Mucosa of rectum (tissue), 2 donors: ENCODE results near the gene OPCML.

ENCODE experiments used
- H3K27ac ChIP-seq, 2 donors: one replicate each; pipeline ENCODE4 v1.7.0; 2013; ENCODE audit warnings: inconsistent platforms in 2 of 2, low read depth in 2 of 2, low read length in 2 of 2
- H3K27me3 ChIP-seq, 2 donors: one replicate each; pipeline ENCODE4 v1.7.0; 2013; ENCODE audit warnings: low read length in 2 of 2; ENCODE audit not compliant: control insufficient read depth in 2 of 2, insufficient read depth in 2 of 2
- H3K36me3 ChIP-seq, 2 donors: one replicate each; pipeline ENCODE4 v1.7.0; 2013; ENCODE audit warnings: low read length in 2 of 2; ENCODE audit not compliant: control insufficient read depth in 2 of 2, insufficient read depth in 2 of 2
- H3K4me1 ChIP-seq, 2 donors: one replicate each; pipeline ENCODE4 v1.7.0; 2013; ENCODE audit warnings: low read length in 2 of 2, mild to moderate bottlenecking in 1 of 2; ENCODE audit not compliant: control insufficient read depth in 2 of 2, insufficient read depth in 2 of 2
- H3K4me3 ChIP-seq, 2 donors: one replicate each; pipeline ENCODE4 v1.7.0; 2013; ENCODE audit warnings: low read length in 2 of 2
- H3K9ac ChIP-seq, 2 donors: one replicate each; pipeline ENCODE4 v1.7.0; 2013; ENCODE audit warnings: low read length in 2 of 2, low read depth in 1 of 2, mild to moderate bottlenecking in 1 of 2
- H3K9me3 ChIP-seq, 2 donors: one replicate each; pipeline ENCODE4 v1.7.0; 2013; ENCODE audit warnings: low read length in 2 of 2; ENCODE audit not compliant: control insufficient read depth in 2 of 2
- donor health status: healthy.
- donor health status: Normal muscosa, but diverticular disease.

OPCML gene

GRCh38 chr11:133559382-133559781, 27.1 kb upstream of the OPCML start:
- Histone ChIP-seq H3K36me3 (no peaks in the 10 kb centered on the region), H3K9ac (no peak overlapping the region), H3K27ac (no peak overlapping the region), H3K4me3 (no peak overlapping the region), H3K27me3 (no peaks in the 10 kb centered on the region), H3K9me3 (no peaks in the 10 kb centered on the region), H3K4me1 (no peaks in the 10 kb centered on the region)

DNA sequence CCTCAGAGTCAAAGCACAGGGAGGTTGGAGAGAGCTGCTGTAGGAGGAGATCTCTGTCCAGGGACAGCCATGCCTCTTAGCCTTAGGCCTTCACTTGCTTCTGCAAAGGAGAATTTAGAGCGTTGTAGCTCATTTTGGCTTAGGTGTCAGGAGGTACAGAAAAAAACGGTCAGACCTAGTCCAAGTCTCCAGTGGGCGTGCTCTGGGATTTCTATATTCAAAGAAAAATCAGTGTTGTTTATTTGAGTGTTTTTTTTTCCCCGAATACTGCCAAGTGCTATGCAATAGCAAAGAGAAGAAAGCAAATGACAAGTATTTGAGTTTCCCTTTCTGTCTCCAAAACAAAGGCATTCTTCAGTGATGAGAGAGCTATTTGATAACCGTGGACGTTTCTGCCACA, 22.7 kb upstream of the OPCML start:
- H3K9ac ChIP-seq, result no peak overlapping the region
- no peak overlapping the region for H3K4me3 ChIP-seq

DNA sequence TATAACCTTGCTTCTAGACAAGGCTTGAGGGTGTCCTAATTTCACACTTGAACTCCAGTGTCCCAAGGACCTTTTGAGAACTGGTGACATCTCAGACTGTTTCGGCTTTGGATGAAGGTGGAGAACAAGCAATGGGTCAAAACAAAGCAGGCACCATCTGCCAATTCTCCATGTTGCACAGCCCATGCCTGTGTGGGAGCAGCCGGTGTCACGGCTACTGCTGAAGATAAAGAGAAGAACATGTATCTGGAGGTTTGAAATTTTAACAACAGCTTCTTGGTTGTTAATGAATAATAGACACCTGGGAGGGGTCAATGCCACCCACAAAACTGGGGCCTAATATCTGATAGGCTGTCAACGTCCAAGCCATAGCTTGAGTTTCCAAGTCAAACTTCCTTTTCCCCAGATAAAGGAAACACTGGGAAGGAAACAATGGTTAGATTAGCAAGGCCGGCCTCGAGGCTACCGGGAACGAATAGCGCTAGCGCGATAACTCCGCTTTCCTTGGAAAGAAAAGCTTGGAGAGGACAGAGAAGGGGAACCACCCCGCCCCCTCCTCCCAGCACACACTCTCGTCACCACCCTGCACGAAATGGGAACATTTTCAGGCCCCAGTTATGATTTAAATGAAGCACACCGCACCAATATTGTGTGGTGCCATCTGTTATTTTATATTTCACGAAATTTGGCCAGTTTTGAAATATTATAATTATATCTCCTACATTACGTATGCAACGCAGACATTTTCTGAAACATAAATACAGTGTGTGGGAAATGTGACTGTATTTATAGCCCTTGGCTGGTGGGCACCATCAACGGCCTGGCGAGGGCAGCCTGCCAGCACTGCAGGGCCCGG, 21.8 kb upstream of the OPCML start:
- no peaks in the 10 kb centered on the region for H3K4me1 ChIP-seq
- no peaks in the 10 kb centered on the region for H3K9me3 ChIP-seq
- H3K9ac ChIP-seq, result no peak overlapping the region
- no peaks in the 10 kb centered on the region for H3K36me3 ChIP-seq
- H3K27me3 ChIP-seq, result no peaks in the 10 kb centered on the region
- H3K27ac ChIP-seq, result no peak overlapping the region
- no peak overlapping the region for H3K4me3 ChIP-seq

More for the DNA sequence above, 22.7 kb upstream of the OPCML start:
- no peaks in the 10 kb centered on the region for H3K9me3 ChIP-seq
- H3K27me3 ChIP-seq, result no peaks in the 10 kb centered on the region
- no peaks in the 10 kb centered on the region for H3K4me1 ChIP-seq
- no peaks in the 10 kb centered on the region for H3K36me3 ChIP-seq
- no peak overlapping the region for H3K27ac ChIP-seq

DNA sequence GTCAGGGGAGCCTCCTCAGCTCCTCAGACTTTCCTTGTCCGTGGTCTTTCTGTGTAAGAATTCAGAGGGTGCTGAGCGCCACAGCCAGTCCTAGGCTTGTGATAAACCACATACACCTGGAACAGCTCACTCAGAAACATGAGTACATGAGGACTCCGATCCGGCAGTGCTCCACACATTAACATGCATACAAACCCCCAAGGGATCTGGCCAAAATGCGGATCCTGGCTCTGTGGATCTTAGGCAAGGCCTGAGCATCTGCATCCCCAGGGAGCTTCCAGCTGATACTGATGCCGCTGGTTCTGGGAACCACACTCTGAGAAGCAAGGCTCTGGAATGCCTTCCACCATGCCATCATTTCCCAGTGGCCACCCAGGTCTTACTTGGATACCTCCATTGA, 20.6 kb upstream of the OPCML start:
- Histone ChIP-seq H3K4me1 (no peaks in the 10 kb centered on the region), H3K36me3 (no peaks in the 10 kb centered on the region), H3K4me3 (no peak overlapping the region), H3K9ac (no peak overlapping the region), H3K27me3 (no peaks in the 10 kb centered on the region), H3K9me3 (no peaks in the 10 kb centered on the region), H3K27ac (no peak overlapping the region)

DNA sequence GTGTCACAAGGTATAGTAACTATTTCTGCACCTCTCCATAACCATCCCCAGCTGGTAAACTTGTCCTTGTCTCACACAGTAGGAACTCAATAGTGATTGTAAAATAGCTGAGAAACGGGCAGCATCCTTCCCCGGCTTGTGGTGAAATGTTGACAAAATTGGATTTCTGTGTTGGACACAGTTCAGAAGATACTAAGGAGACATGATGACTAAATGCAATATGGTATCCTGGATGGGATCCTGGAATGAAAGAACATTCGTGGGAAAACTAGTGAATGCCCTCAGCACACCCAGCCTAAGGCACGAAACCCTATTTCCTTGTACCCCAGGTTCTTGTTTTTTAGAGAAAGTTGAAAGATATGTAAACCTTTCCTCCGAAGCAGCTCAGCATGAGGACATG, 18.8 kb upstream of the OPCML start:
- Histone ChIP-seq H3K9me3 (no peaks in the 10 kb centered on the region), H3K27ac (no peak overlapping the region), H3K4me3 (no peak overlapping the region), H3K9ac (no peak overlapping the region), H3K4me1 (no peaks in the 10 kb centered on the region), H3K27me3 (no peaks in the 10 kb centered on the region), H3K36me3 (no peaks in the 10 kb centered on the region)

GRCh38 chr11:133549826-133550225, 17.5 kb upstream of the OPCML start:
- no peaks in the 10 kb centered on the region for H3K36me3 ChIP-seq
- no peak overlapping the region for H3K9ac ChIP-seq
- H3K4me1 ChIP-seq, result no peaks in the 10 kb centered on the region
- H3K27ac ChIP-seq, result no peak overlapping the region
- no peaks in the 10 kb centered on the region for H3K27me3 ChIP-seq
- no peaks in the 10 kb centered on the region for H3K9me3 ChIP-seq
- no peak overlapping the region for H3K4me3 ChIP-seq

DNA sequence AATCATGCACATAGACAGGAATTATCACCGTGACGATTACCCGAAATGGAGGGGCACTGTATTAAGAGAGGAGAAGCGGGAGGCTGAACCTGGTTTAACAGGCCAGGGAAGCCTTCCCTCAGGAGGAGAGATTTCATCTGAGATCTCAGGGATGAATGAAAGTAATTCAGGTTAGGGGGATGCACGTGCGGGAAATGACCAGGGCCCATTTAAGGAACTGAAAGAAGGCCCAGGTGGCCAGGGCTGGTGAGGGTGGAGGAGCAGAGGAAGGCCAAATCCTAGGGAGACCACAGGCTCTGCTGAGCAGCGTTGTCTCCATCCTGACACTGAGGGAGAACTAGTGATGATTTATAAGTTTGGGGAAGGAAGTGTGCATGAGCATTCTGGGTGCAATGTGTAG, 16.3 kb upstream of the OPCML start:
- Histone ChIP-seq H3K27me3 (no peaks in the 10 kb centered on the region), H3K4me1 (no peaks in the 10 kb centered on the region), H3K9me3 (no peaks in the 10 kb centered on the region), H3K36me3 (no peaks in the 10 kb centered on the region), H3K4me3 (no peak overlapping the region), H3K9ac (no peak overlapping the region), H3K27ac (no peak overlapping the region)

- Histone ChIP-seq H3K36me3 (no peaks in the 10 kb centered on the region), H3K4me1 (no peaks in the 10 kb centered on the region), H3K27me3 (no peaks in the 10 kb centered on the region), H3K27ac (no peak overlapping the region), H3K9me3 (no peaks in the 10 kb centered on the region), H3K9ac (no peak overlapping the region), H3K4me3 (no peak overlapping the region)
Observed at GRCh38 chr11:133547808-133548494, 15.7 kb upstream of the OPCML start.

GRCh38 chr11:133545199-133545803, 13.0 kb upstream of the OPCML start:
- Histone ChIP-seq H3K9me3 (no peaks in the 10 kb centered on the region), H3K27me3 (no peaks in the 10 kb centered on the region), H3K4me3 (no peak overlapping the region), H3K4me1 (no peaks in the 10 kb centered on the region), H3K36me3 (no peaks in the 10 kb centered on the region), H3K9ac (no peak overlapping the region), H3K27ac (no peak overlapping the region)

GRCh38 chr11:133541720-133542095, 9.4 kb upstream of the OPCML start:
- Histone ChIP-seq H3K9ac (no peak overlapping the region), H3K36me3 (no peaks in the 10 kb centered on the region), H3K4me1 (no peaks in the 10 kb centered on the region), H3K27me3 (no peaks in the 10 kb centered on the region), H3K9me3 (no peaks in the 10 kb centered on the region), H3K27ac (no peak overlapping the region), H3K4me3 (no peak overlapping the region)
